Adrenal gland (tissue), 12 donors: ENCODE data around the gene KCNE1. TPM values are rescaled to one million over a fixed set of nuclear protein-coding genes. Genes with fewer than 3 reads are reported as not detected.
A peak's percentile ranks its signal among the peaks of the same experiment; 100 is the strongest.

Experiments
- DNase-seq, 7 donors: peaks; one replicate each; pipeline ENCODE4 v3.0.0-alpha.2; 2019 to 2020
- H3K27ac ChIP-seq, 5 donors: fragments of 200-600 bp; sonication (generic) in 4 of 5; 1 replicate in 3 of 5; 2 replicates in 2 of 5; pipeline versions ENCODE4 v1.5.1 to v1.8.0; 2016 to 2020; ENCODE audit warnings: mild to moderate bottlenecking in 1 of 5
- H3K27me3 ChIP-seq: fragments of 200-600 bp; 2 replicates; pipeline ENCODE4 v1.8.0; 2021
- H3K36me3 ChIP-seq, 2 donors: fragments of 200-600 bp; replicated peaks in 1 of 2; 1 replicate in 1 of 2; 2 replicates in 1 of 2; pipeline versions ENCODE4 v1.5.1 to v1.8.0; 2018 to 2022
- H3K4me1 ChIP-seq, 2 donors: fragments of 200-600 bp; replicated peaks in 1 of 2; 1 replicate in 1 of 2; 2 replicates in 1 of 2; pipeline versions ENCODE4 v1.5.1 to v1.8.0; 2018 to 2021
- H3K4me3 ChIP-seq, 4 donors: fragments of 200-600 bp; sonication (generic) in 3 of 4; one replicate each; pipeline ENCODE4 v1.5.1; 2016 to 2018
- H3K9me3 ChIP-seq, 3 donors: fragments of 200-600 bp; sonication (generic) in 1 of 3; replicated peaks in 1 of 3; 1 replicate in 2 of 3; 2 replicates in 1 of 3; pipeline versions ENCODE4 v1.5.1 to v1.8.0; 2016 to 2021
- CTCF ChIP-seq, 6 experiments: fragments of 450-650 bp in 4 of 6; fragments of 200-600 bp in 2 of 6; sonication (generic) in 1 of 6; IDR thresholded peaks; 1 replicate in 5 of 6; 2 replicates in 1 of 6; pipeline versions ENCODE4 v1.5.1 to v1.8.0; 2016 to 2021; ENCODE audit warnings: antibody characterized with exemption in 6 of 6, mild to moderate bottlenecking in 2 of 6, moderate library complexity in 1 of 6
- POLR2A ChIP-seq, 2 donors: fragments of 450-650 bp; IDR thresholded peaks; one replicate each; pipeline ENCODE4 v1.6.1; 2017; ENCODE audit warnings: antibody characterized with exemption in 2 of 2, mild to moderate bottlenecking in 2 of 2, moderate library complexity in 1 of 2
- WGBS, 4 donors: extraction: QIAGEN DNeasy Blood & Tissue Kit in 2 of 4; methylation state at CpG; one replicate each; pipeline versions ENCODE4 v1.1.5 to v1.1.7; 2013 to 2017; 5-methylcytosine and 5-hydroxymethylcytosine counted together
- intact Hi-C, 2 donors: fragments of 100-400 bp; cut with DNase I; formaldehyde crosslinking; loops; one replicate each; pipeline versions ENCODE4 v1.14.1 to v1.15.0; 2022 to 2023
- polyA plus RNA-seq, 3 donors: library from polyadenylated mRNA; stranded (reverse); fragments of 200-250 nt in 2 of 3; fragments of 350-450 nt in 1 of 3; fragmentation: Illumina TruSeq in 1 of 3; extraction: RNeasy Lipid Tissue Mini Kit (QIAGEN cat#74804) in 1 of 3; gene quantifications; one replicate each; pipeline ENCODE4 v1.2.3, GENCODE V29; 2013 to 2014
- total RNA-seq, 9 donors: library from RNA; depleted of rRNA in 4 of 9; stranded (reverse); fragments of >200 nt in 4 of 9; fragments of 120-200 nt in 1 of 9; fragmentation: NEBNext Ultra II Directional in 1 of 9; extraction: Animal tissue kit (Norgen Biotek cat#: 25700) in 1 of 9; gene quantifications; one replicate each; pipeline versions ENCODE4 v1.1.0 to v1.2.4, GENCODE V29; 2013 to 2023
- donor health status: healthy with polysubstance abuse.
- donor health status: Bipolar disorder and iron deficiency.
- donor health status: DM: yes; HTN: yes; CAD: no.
- donor health status: DM: no; HTN: no; CAD: no.
- donor health status: DM: no; HTN: no; CAD: no.
- donor health status: DM: yes; HTN: yes; CAD: no.

KCNE1 gene
- total and polyA plus RNA-seq, 12 donors: 0.11 to 4.8 (median 1.9) TPM

DNA sequence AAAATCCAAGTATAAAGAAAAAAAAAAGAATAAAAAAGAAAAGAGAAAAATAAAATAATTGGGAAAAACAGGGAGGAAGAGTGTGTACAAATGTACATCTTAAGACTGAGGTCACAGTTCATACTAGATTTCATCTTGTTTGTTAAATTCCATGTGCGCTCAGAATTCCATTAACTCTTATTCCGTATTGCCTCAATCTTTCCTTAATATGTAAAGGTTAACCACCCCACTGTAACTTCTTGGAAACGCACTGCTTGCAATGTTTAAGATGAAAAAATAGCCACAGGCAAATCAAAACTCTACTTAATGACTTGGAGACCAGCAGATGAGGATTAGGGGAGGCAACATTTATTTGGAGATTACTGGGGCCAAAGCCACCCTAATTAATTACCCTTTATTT is 23.9 kb upstream of the KCNE1 start:
- DNase-seq: no peak
- Histone ChIP-seq H3K4me1 (peaks cover 0 to 27% of the 10 kb centered on the region in 2 donors), H3K36me3 (no peaks in the 10 kb centered on the region), H3K27ac (no peak overlapping the region), H3K4me3 (no peak overlapping the region), H3K9me3 (no peaks in the 10 kb centered on the region), H3K27me3 (no peaks in the 10 kb centered on the region)
- intact Hi-C loops: no loop called here
- 91 to 96% (median 94%) methylated on average over 3 of the region's 3 CpGs for WGBS, 4 donors
- no peak for TF ChIP-seq CTCF (IDR thresholded peaks at IDR 0.05)
- no peak for TF ChIP-seq POLR2A (IDR thresholded peaks at IDR 0.05)

- Histone ChIP-seq H3K27ac (no peak overlapping the region), H3K36me3 (no peaks in the 10 kb centered on the region), H3K9me3 (no peaks in the 10 kb centered on the region), H3K27me3 (no peaks in the 10 kb centered on the region), H3K4me1 (peaks cover 0 to 27% of the 10 kb centered on the region in 2 donors), H3K4me3 (no peak overlapping the region)
- 77 to 86% (median 81%) methylated on average over 3 to 4 of the region's 4 CpGs for WGBS, 4 donors
- intact Hi-C loops: no loop called here
- DNase-seq: no peak
- TF ChIP-seq CTCF (IDR thresholded peaks at IDR 0.05) (no peak), POLR2A (IDR thresholded peaks at IDR 0.05) (no peak)
These were observed 22.5 kb upstream of the KCNE1 start for GRCh38 chr21:34534522-34534921.

DNA sequence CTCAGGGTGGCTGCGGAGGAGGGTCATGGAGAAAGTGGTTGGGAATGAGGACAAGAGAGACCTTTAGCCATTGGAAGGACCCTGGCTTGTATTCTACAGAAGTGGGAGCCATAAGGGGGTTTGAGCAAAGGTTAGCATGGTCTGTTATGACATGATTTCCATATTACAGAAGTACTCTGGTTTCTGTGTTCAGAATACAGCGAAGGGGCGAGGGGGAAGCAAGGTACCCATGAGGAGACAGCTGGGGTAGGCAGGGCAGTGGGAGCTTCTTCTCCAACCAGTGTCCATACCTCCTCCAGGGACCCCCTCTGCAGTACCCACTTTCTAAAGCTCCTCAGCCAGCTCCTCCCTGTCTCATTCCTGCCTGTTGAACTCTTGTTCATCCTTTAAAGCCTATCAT is 21.9 kb upstream of the KCNE1 start:
- Histone ChIP-seq H3K27me3 (no peaks in the 10 kb centered on the region), H3K9me3 (no peaks in the 10 kb centered on the region), H3K27ac (no peak overlapping the region), H3K4me1 (peaks cover 0 to 27% of the 10 kb centered on the region in 2 donors), H3K4me3 (no peak overlapping the region), H3K36me3 (no peaks in the 10 kb centered on the region)
- TF ChIP-seq CTCF (IDR thresholded peaks at IDR 0.05) (no peak), POLR2A (IDR thresholded peaks at IDR 0.05) (no peak)
- DNase-seq: no peak
- 81 to 92% (median 86%) methylated on average over 3 of the region's 3 CpGs for WGBS, 4 donors
- intact Hi-C loops: no loop called here

DNA sequence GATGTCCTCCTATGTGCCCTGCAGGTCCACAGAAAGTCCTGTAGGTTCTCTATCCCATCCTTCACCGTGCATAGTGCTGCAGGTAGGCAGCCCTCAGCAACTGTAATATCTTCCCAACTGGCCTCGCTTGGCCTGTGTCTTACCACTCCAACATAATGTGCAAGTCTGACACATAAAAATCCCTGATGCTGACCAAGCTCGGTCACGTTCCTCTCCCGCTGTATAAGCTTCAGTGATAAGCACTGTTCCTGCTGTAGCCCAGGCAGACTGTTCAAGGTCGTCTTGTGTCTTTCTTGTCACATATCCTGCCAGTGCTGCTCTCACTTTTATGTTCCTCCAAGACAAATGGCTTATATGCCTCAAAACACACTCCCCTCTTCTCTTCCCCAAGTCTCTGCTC is 19.4 kb upstream of the KCNE1 start:
- no peak overlapping the region for H3K4me3 ChIP-seq
- no peak overlapping the region for H3K27ac ChIP-seq
- H3K27me3 ChIP-seq: no peaks in the 10 kb centered on the region
- no peaks in the 10 kb centered on the region for H3K36me3 ChIP-seq
- no peaks in the 10 kb centered on the region for H3K9me3 ChIP-seq
- peaks cover 0 to 30% of the 10 kb centered on the region in 2 donors for H3K4me1 ChIP-seq
- intact Hi-C loops: no loop called here
- TF ChIP-seq CTCF (IDR thresholded peaks at IDR 0.05) (no peak), POLR2A (IDR thresholded peaks at IDR 0.05) (peak in 1 of 2 donors; percentile 32)
- peak in 6 of 7 donors; percentile 40 to 77 (median 72) for DNase-seq
- 47 to 66% (median 51%) methylated on average over 5 to 6 of the region's 6 CpGs for WGBS, 4 donors
